H1 (cell line): ENCODE measurements around the gene NEK4. TPM values are rescaled to one million over a fixed set of nuclear protein-coding genes. Genes with fewer than 3 reads are reported as not detected.
A peak's percentile ranks its signal among the peaks of the same experiment; 100 is the strongest.

Source experiments
- CTCF ChIA-PET: fragments of 300-600 bp; sonication (Branson Sonifier 250); formaldehyde crosslinking; loops from one replicate; lab custom pipeline; 2021; ENCODE audit not compliant: partially characterized antibody; lab: Charles Lee
- POLR2A ChIA-PET: fragments of 300-600 bp; sonication (Branson Sonifier 250); formaldehyde crosslinking; loops from one replicate; lab custom pipeline; 2021; ENCODE audit warnings: inconsistent platforms; ENCODE audit not compliant: partially characterized antibody; lab: Charles Lee
- DNase-seq, 2 experiments: peaks; one replicate each; pipeline versions ENCODE4 v3.0.0 to v3.0.0-alpha.2; 2010 to 2022; ENCODE audit warnings: low spot score in 2 of 2, low read depth in 1 of 2, mixed read lengths in 1 of 2
- FAIRE-seq: peaks from 2 replicates; lab custom pipeline; 2011; peaks lifted over from hg19 to GRCh38; lab: Jason Lieb, UNC
- H2AFZ ChIP-seq: 2 replicates; pipeline ENCODE4 v1.8.1; 2012; ENCODE audit warnings: low read length, inconsistent platforms
- H2AK5ac ChIP-seq: 2 replicates; pipeline ENCODE4 v1.6.1; 2013; ENCODE audit warnings: low read depth, low read length
- H2BK120ac ChIP-seq: replicated peaks from 2 replicates; pipeline ENCODE3; 2013; ENCODE audit warnings: low read depth, low read length, inconsistent platforms
- H2BK12ac ChIP-seq: 2 replicates; pipeline ENCODE4 v1.6.1; 2013; ENCODE audit warnings: low read depth, low read length
- H2BK15ac ChIP-seq: 2 replicates; pipeline ENCODE4 v1.6.1; 2013; ENCODE audit warnings: low read length
- H2BK20ac ChIP-seq: 2 replicates; pipeline ENCODE4 v1.6.1; 2013; ENCODE audit warnings: low read length
- H2BK5ac ChIP-seq: 2 replicates; pipeline ENCODE4 v1.6.1; 2013; ENCODE audit warnings: low read depth, low read length
- H3K14ac ChIP-seq: 2 replicates; pipeline ENCODE4 v1.6.1; 2013; ENCODE audit warnings: inconsistent platforms; ENCODE audit not compliant: insufficient read length
- H3K18ac ChIP-seq: 2 replicates; pipeline ENCODE4 v1.6.1; 2013; ENCODE audit warnings: low read length; ENCODE audit errors: extremely low read depth
- H3K23ac ChIP-seq: 2 replicates; pipeline ENCODE4 v1.6.1; 2013; ENCODE audit warnings: inconsistent platforms; ENCODE audit not compliant: insufficient read length
- H3K23me2 ChIP-seq: 2 replicates; pipeline ENCODE4 v1.6.1; 2013; ENCODE audit warnings: low read depth, low read length
- H3K27ac ChIP-seq: 2 replicates; pipeline ENCODE4 v1.6.1; 2011; ENCODE audit warnings: low read depth, low read length, inconsistent platforms
- H3K27me3 ChIP-seq, 4 experiments: replicated peaks in 1 of 4; 1 replicate in 1 of 4; 2 replicates in 3 of 4; pipeline versions ENCODE4 v1.6.1 to v1.8.1; 2011 to 2013; ENCODE audit warnings: low read length in 3 of 4, mild to moderate bottlenecking in 3 of 4, inconsistent platforms in 2 of 4, mixed read lengths in 2 of 4, moderate library complexity in 1 of 4; ENCODE audit not compliant: control insufficient read depth in 3 of 4, insufficient read depth in 3 of 4; ENCODE audit errors: extremely low read depth in 1 of 4
- H3K36me3 ChIP-seq, 4 experiments: 2 replicates each; pipeline versions ENCODE4 v1.6.1 to v1.8.1; 2011 to 2013; ENCODE audit warnings: mild to moderate bottlenecking in 4 of 4, low read length in 3 of 4, moderate library complexity in 2 of 4, control low read depth in 1 of 4, inconsistent platforms in 1 of 4; ENCODE audit not compliant: insufficient read depth in 4 of 4, control insufficient read depth in 2 of 4
- H3K4ac ChIP-seq: replicated peaks from 2 replicates; pipeline ENCODE3; 2013; ENCODE audit warnings: low read length, low read depth, mixed read lengths, inconsistent platforms; ENCODE audit not compliant: insufficient read length
- H3K4me1 ChIP-seq, 4 experiments: replicated peaks in 1 of 4; 1 replicate in 1 of 4; 2 replicates in 3 of 4; pipeline versions ENCODE4 v1.6.1 to v1.8.1; 2011 to 2013; ENCODE audit warnings: low read length in 3 of 4, inconsistent platforms in 2 of 4, mixed read lengths in 1 of 4; ENCODE audit not compliant: insufficient read depth in 4 of 4, control insufficient read depth in 3 of 4
- H3K4me2 ChIP-seq, 2 experiments: 2 replicates each; pipeline versions ENCODE4 v1.6.1 to v1.8.1; 2011 to 2013; ENCODE audit warnings: low read depth in 2 of 2, low read length in 2 of 2, control low read depth in 1 of 2, inconsistent platforms in 1 of 2, mild to moderate bottlenecking in 1 of 2; ENCODE audit not compliant: insufficient read depth in 1 of 2
- H3K4me3 ChIP-seq, 4 experiments: fragments of 200-600, 300-600 bp in 1 of 4; sonication (generic), shearing (Covaris generic), sonication (Bioruptor Twin) in 1 of 4; 2 replicates each; pipeline versions ENCODE4 v1.5.1 to v1.8.1; 2011 to 2016; ENCODE audit warnings: low read length in 4 of 4, low read depth in 3 of 4, control low read depth in 2 of 4, inconsistent platforms in 2 of 4, mild to moderate bottlenecking in 2 of 4, mixed read lengths in 1 of 4, moderate library complexity in 1 of 4; ENCODE audit not compliant: insufficient read depth in 2 of 4; ENCODE audit errors: extremely low read depth in 1 of 4
- H3K56ac ChIP-seq: replicated peaks from 2 replicates; pipeline ENCODE3; 2013; ENCODE audit warnings: low read depth, mild to moderate bottlenecking, mixed read lengths, low read length, inconsistent platforms; ENCODE audit not compliant: insufficient read length
- H3K79me1 ChIP-seq: 2 replicates; pipeline ENCODE4 v1.6.1; 2013; ENCODE audit warnings: low read depth, low read length, control low read depth
- H3K79me2 ChIP-seq, 2 experiments: 2 replicates each; pipeline versions ENCODE4 v1.6.1 to v1.8.1; 2012 to 2013; ENCODE audit warnings: low read length in 2 of 2, mild to moderate bottlenecking in 2 of 2, inconsistent platforms in 1 of 2; ENCODE audit not compliant: insufficient read depth in 2 of 2, control insufficient read depth in 1 of 2
- H3K9ac ChIP-seq, 4 experiments: replicated peaks in 1 of 4; 1 replicate in 1 of 4; 2 replicates in 3 of 4; pipeline versions ENCODE4 v1.6.1 to v1.8.1; 2011 to 2013; ENCODE audit warnings: low read depth in 3 of 4, low read length in 3 of 4, control low read depth in 2 of 4, mild to moderate bottlenecking in 2 of 4, moderate library complexity in 2 of 4, inconsistent platforms in 1 of 4; ENCODE audit errors: extremely low read depth in 1 of 4
- H3K9me3 ChIP-seq, 2 experiments: 2 replicates each; pipeline versions ENCODE4 v1.6.1 to v1.8.1; 2012 to 2013; ENCODE audit warnings: mild to moderate bottlenecking in 2 of 2, moderate library complexity in 2 of 2, control low read depth in 1 of 2, inconsistent platforms in 1 of 2, low read depth in 1 of 2, low read length in 1 of 2, mixed read lengths in 1 of 2; ENCODE audit not compliant: insufficient read depth in 2 of 2
- H4K20me1 ChIP-seq, 2 experiments: replicated peaks in 1 of 2; 2 replicates each; pipeline versions ENCODE3 to v1.8.1; 2011 to 2013; ENCODE audit warnings: inconsistent platforms in 2 of 2, low read length in 2 of 2, mild to moderate bottlenecking in 1 of 2; ENCODE audit not compliant: insufficient read depth in 2 of 2, control insufficient read depth in 1 of 2
- H4K5ac ChIP-seq: 2 replicates; pipeline ENCODE4 v1.6.1; 2013; ENCODE audit warnings: low read length, low read depth, mixed read lengths, inconsistent platforms; ENCODE audit not compliant: insufficient read length
- H4K8ac ChIP-seq: 2 replicates; pipeline ENCODE4 v1.8.0; 2013; ENCODE audit warnings: mild to moderate bottlenecking, moderate library complexity, low read length, inconsistent platforms; ENCODE audit not compliant: insufficient read depth; ENCODE audit errors: extremely low read depth
- H4K91ac ChIP-seq: replicated peaks from 2 replicates; pipeline ENCODE3; 2013; ENCODE audit warnings: low read length, mixed read lengths, inconsistent platforms; ENCODE audit not compliant: insufficient read length
- CBX8 ChIP-seq: fragments of 300-800, 300-1000 bp; sonication (generic); IDR thresholded peaks from 2 replicates; pipeline ENCODE4 v1.7.1; 2016; ENCODE audit warnings: low read depth, low read length, borderline replicate concordance
- CHD2 ChIP-seq: IDR thresholded peaks from 2 replicates; pipeline ENCODE4 v1.6.1; 2012; ENCODE audit warnings: low read length, improper control_type of control experiment
- CREB1 ChIP-seq: IDR thresholded peaks from 2 replicates; pipeline ENCODE4 v1.6.1; 2012; ENCODE audit warnings: inconsistent platforms
- KDM4A ChIP-seq: IDR thresholded peaks from one replicate; pipeline ENCODE4 v1.7.1; 2012; ENCODE audit warnings: low read depth, mild to moderate bottlenecking, moderate library complexity, low read length, inconsistent platforms; ENCODE audit not compliant: severe bottlenecking
- KDM5A ChIP-seq: fragments of 200-600 bp; IDR thresholded peaks from 2 replicates; pipeline ENCODE4 v1.7.1; 2012; ENCODE audit warnings: mild to moderate bottlenecking, low read length, inconsistent platforms, mixed read lengths
- MAX ChIP-seq: IDR thresholded peaks from 2 replicates; pipeline ENCODE4 v1.6.1; 2012; ENCODE audit warnings: inconsistent platforms
- NANOG ChIP-seq: IDR thresholded peaks from 2 replicates; pipeline ENCODE4 v1.6.1; 2011; ENCODE audit warnings: low read length, low read depth, mild to moderate bottlenecking, inconsistent platforms; ENCODE audit not compliant: insufficient read depth, poor library complexity, severe bottlenecking
- RBBP5 ChIP-seq: IDR thresholded peaks from 2 replicates; pipeline ENCODE4 v1.7.1; 2012; ENCODE audit warnings: low read depth, mild to moderate bottlenecking, inconsistent platforms, low read length, moderate library complexity, borderline replicate concordance
- SIN3A ChIP-seq, 2 experiments: IDR thresholded peaks in 1 of 2; conservative IDR thresholded peaks in 1 of 2; 2 replicates each; pipeline ENCODE4 v1.6.1; 2011 to 2012; ENCODE audit warnings: low read length in 2 of 2, improper control_type of control experiment in 1 of 2, low read depth in 1 of 2, mild to moderate bottlenecking in 1 of 2
- TEAD4 ChIP-seq: IDR thresholded peaks from 2 replicates; pipeline ENCODE4 v1.6.1; 2012; ENCODE audit warnings: low read depth, low read length, inconsistent platforms, mixed read lengths
- YY1 ChIP-seq: IDR thresholded peaks from 2 replicates; pipeline ENCODE4 v1.6.1; 2011; ENCODE audit warnings: low read depth, mild to moderate bottlenecking, low read length
- WGBS, 2 experiments: shearing (Covaris generic) in 1 of 2; methylation state at CpG; one replicate each; pipeline versions ENCODE4 v1.1.6 to v1.1.7; 2013 to 2015; ENCODE audit warnings: low lambda C conversion rate in 2 of 2, mixed read lengths in 2 of 2, inconsistent platforms in 1 of 2, low coverage in 1 of 2, missing lambda C conversion rate in 1 of 2; ENCODE audit not compliant: insufficient replicate concordance in 2 of 2, insufficient coverage in 1 of 2, insufficient read length in 1 of 2; ENCODE audit errors: extremely low coverage in 1 of 2, missing lambda C conversion rate in 1 of 2; 5-methylcytosine and 5-hydroxymethylcytosine counted together
- polyA plus RNA-seq, 7 experiments: library from polyadenylated mRNA; depleted of rRNA in 3 of 7; stranded (reverse) in 5 of 7; unstranded in 2 of 7; fragments of >200 nt in 5 of 7; fragments of 200-250 nt in 2 of 7; gene quantifications; 1 replicate in 5 of 7; 2 replicates in 1 of 7; 4 replicates in 1 of 7; pipeline versions ENCODE4 v1.2.1 to v1.2.3, GENCODE V29; 2011 to 2013; ENCODE audit warnings: missing spikeins in 2 of 7, mixed read lengths in 2 of 7
- total RNA-seq: library from RNA; stranded (reverse); fragmentation: NEBNext Ultra II Directional; extraction: Animal tissue kit (Norgen Biotek cat#: 25700); gene quantifications from 2 replicates; pipeline ENCODE4 v1.2.1, GENCODE V29; 2021

NEK4 gene
- total and polyA plus RNA-seq, 2 of the 8 experiments (the other 6 are each of a cell fraction or from before 2014, with no cell fraction given) = 7.5 to 40.0 TPM

- H3K9me3 ChIP-seq = no peaks in the 10 kb centered on the region
Measured at GRCh38 chr3:52733256-52733891, 37.4 kb downstream of the NEK4 start.

More at GRCh38 chr3:52733256-52733891, 37.4 kb downstream of the NEK4 start:
- WGBS, 2 experiments = 82% methylated on average over 10 of the region's 10 CpGs; no CpG with 5 or more reads in 1 of the 2 experiments
- H2BK20ac ChIP-seq = no peak overlapping the region
- no peak overlapping the region for H4K8ac ChIP-seq
- TF ChIP-seq CREB1 = no peak
- TF ChIP-seq SIN3A (conservative IDR thresholded peaks at IDR 0.05 in 1 of 2, IDR thresholded peaks at IDR 0.05 in 1 of 2; ENCODE audit: low read depth in 1 of 2, low read length in 2 of 2) = no peak
- TF ChIP-seq KDM4A = no peak
- TF ChIP-seq CBX8 = no peak
- no peak for TF ChIP-seq RBBP5
- TF ChIP-seq KDM5A = no peak
- TF ChIP-seq NANOG = no peak
- TF ChIP-seq CHD2 = no peak
- TF ChIP-seq TEAD4 = no peak
- no peak for TF ChIP-seq YY1
- no peak for TF ChIP-seq MAX
- peaks cover 2 to 47% (median 30%) of the 10 kb centered on the region in 4 experiments; a peak in 6 of 8 replicates for H3K36me3 ChIP-seq
- no peak overlapping the region for H3K4me3 ChIP-seq
- ChIA-PET POLR2A (no interaction called here), CTCF (no interaction called here)
- no peaks in the 10 kb centered on the region for H3K23me2 ChIP-seq
- no peak overlapping the region for H3K23ac ChIP-seq
- H3K79me2 ChIP-seq = no peaks in the 10 kb centered on the region
- H3K18ac ChIP-seq = no peak overlapping the region
- no peak overlapping the region for H2BK5ac ChIP-seq
- H3K27me3 ChIP-seq = no peaks in the 10 kb centered on the region
- H2BK120ac ChIP-seq = no peak overlapping the region
- H3K4me1 ChIP-seq = no peaks in the 10 kb centered on the region
- H3K4me2 ChIP-seq = no peak overlapping the region
- H3K9ac ChIP-seq = no peak overlapping the region
- no peaks in the 10 kb centered on the region for H4K20me1 ChIP-seq
- peak; percentile 45 for FAIRE-seq
- H2BK12ac ChIP-seq = no peak overlapping the region
- no peak overlapping the region for H2BK15ac ChIP-seq
- no peak overlapping the region for H3K4ac ChIP-seq
- H4K5ac ChIP-seq = no peak overlapping the region
- no peak overlapping the region for H3K56ac ChIP-seq
- H2AK5ac ChIP-seq = no peak overlapping the region
- H4K91ac ChIP-seq = no peak overlapping the region
- no peak overlapping the region for H3K27ac ChIP-seq
- H3K79me1 ChIP-seq = no peaks in the 10 kb centered on the region
- H3K14ac ChIP-seq = no peak overlapping the region
- H2AFZ ChIP-seq = no peak overlapping the region
- DNase-seq = no peak
